Measurements from ENCODE around the gene IRAK1BP1.

GRCh38 chr6:78851156-78851555 is 16.2 kb upstream of the IRAK1BP1 start:
- TF ChIP-seq, protein P1, sequence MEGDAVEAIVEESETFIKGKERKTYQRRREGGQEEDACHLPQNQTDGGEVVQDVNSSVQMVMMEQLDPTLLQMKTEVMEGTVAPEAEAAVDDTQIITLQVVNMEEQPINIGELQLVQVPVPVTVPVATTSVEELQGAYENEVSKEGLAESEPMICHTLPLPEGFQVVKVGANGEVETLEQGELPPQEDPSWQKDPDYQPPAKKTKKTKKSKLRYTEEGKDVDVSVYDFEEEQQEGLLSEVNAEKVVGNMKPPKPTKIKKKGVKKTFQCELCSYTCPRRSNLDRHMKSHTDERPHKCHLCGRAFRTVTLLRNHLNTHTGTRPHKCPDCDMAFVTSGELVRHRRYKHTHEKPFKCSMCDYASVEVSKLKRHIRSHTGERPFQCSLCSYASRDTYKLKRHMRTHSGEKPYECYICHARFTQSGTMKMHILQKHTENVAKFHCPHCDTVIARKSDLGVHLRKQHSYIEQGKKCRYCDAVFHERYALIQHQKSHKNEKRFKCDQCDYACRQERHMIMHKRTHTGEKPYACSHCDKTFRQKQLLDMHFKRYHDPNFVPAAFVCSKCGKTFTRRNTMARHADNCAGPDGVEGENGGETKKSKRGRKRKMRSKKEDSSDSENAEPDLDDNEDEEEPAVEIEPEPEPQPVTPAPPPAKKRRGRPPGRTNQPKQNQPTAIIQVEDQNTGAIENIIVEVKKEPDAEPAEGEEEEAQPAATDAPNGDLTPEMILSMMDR (IDR thresholded peaks at IDR 0.05) = no peak
- no peak for TF ChIP-seq EP300 (IDR thresholded peaks at IDR 0.05)
